HG03558 (cell line): Measurements from ENCODE around the gene STIMATE.

Experiments used
- ATAC-seq: cut with Tn5 transposase; IDR thresholded peaks from one replicate; pipeline ENCODE4 v1.9.1; 2021; ENCODE audit warnings: moderate number of reproducible peaks; ENCODE audit not compliant: unreplicated experiment; ENCODE audit errors: extremely low read depth

Gene STIMATE

GRCh38 chr3:52844290-52844975 lies 52.9 kb downstream of the STIMATE start:
- no peak for ATAC-seq

GRCh38 chr3:52843881-52844280 lies 53.5 kb downstream of the STIMATE start:
- no peak for ATAC-seq

- no peak for ATAC-seq
These were observed 54.1 kb downstream of the STIMATE start for GRCh38 chr3:52843108-52843865.

- ATAC-seq = no peak
These were observed 54.9 kb downstream of the STIMATE start for GRCh38 chr3:52842424-52842823.

- no peak for ATAC-seq
These were observed 55.4 kb downstream of the STIMATE start for GRCh38 chr3:52841981-52842340.

GRCh38 chr3:52841211-52841980 lies 56.0 kb downstream of the STIMATE start:
- no peak for ATAC-seq

GRCh38 chr3:52839892-52840545 lies 57.3 kb downstream of the STIMATE start:
- no peak for ATAC-seq

GRCh38 chr3:52839268-52839575 lies 58.1 kb downstream of the STIMATE start:
- ATAC-seq = no peak

GRCh38 chr3:52838561-52839267 lies 58.6 kb downstream of the STIMATE start:
- no peak for ATAC-seq

GRCh38 chr3:52836986-52837385 lies 60.4 kb downstream of the STIMATE start:
- ATAC-seq = no peak

- no peak for ATAC-seq
These were observed 60.9 kb downstream of the STIMATE start for GRCh38 chr3:52836471-52836845.

GRCh38 chr3:52835766-52836470 lies 61.4 kb downstream of the STIMATE start:
- ATAC-seq = no peak

- no peak for ATAC-seq
These were observed 62.4 kb downstream of the STIMATE start, which contains the start of gene MUSTN1 for GRCh38 chr3:52834871-52835501. Gene MUSTN1 (minus strand): TSS chr3:52835019. CDS start chr3:52834948, 71 bp downstream.

GRCh38 chr3:52833202-52833601 lies 64.1 kb downstream of the STIMATE start:
- ATAC-seq = no peak

- ATAC-seq = no peak
These were observed 65.6 kb downstream of the STIMATE start for GRCh38 chr3:52831500-52832301.

- no peak for ATAC-seq
These were observed 66.7 kb downstream of the STIMATE start, which contains the start of gene ITIH4 for GRCh38 chr3:52830535-52831258. Gene ITIH4 (minus strand): TSS chr3:52830672. CDS start chr3:52830642, 30 bp downstream.

GRCh38 chr3:52829906-52830463 lies 67.4 kb downstream of the STIMATE start:
- ATAC-seq = no peak
